ENCODE results near the gene HFE.
"Not testable (repeated sequence)": the region's sequence is repeated elsewhere in the genome, so short reads cannot be mapped to it uniquely, and the experiment has no call there.

The HFE gene

GRCh38 chr6:26115226-26115625 is 28.0 kb downstream of the HFE start:
- DNase-seq (ENCODE audit: extremely low spot score) = no peak
- TF ChIP-seq TARDBP (IDR thresholded peaks at IDR 0.05) = no peak
- TF ChIP-seq LEF1 (IDR thresholded peaks at IDR 0.05; ENCODE audit: borderline replicate concordance) = no peak
- no peak for TF ChIP-seq L3MBTL2 (conservative IDR thresholded peaks at IDR 0.05)
- no peak for TF ChIP-seq FOXM1 (IDR thresholded peaks at IDR 0.05; ENCODE audit: borderline replicate concordance)
- no peak for TF ChIP-seq BHLHE40 (IDR thresholded peaks at IDR 0.05; ENCODE audit: borderline replicate concordance)
- TF ChIP-seq HDGF (IDR thresholded peaks at IDR 0.05; ENCODE audit: borderline replicate concordance) = no peak
- TF ChIP-seq PKNOX1 (IDR thresholded peaks at IDR 0.05) = no peak
- no peak for TF ChIP-seq ARNT (IDR thresholded peaks at IDR 0.05)
- no peak for TF ChIP-seq NFRKB (IDR thresholded peaks at IDR 0.05)
- TF ChIP-seq CTBP1 (IDR thresholded peaks at IDR 0.05; ENCODE audit: borderline replicate concordance) = no peak
- no peak for TF ChIP-seq FOXK2 (IDR thresholded peaks at IDR 0.05)
- POLR2A ChIA-PET = interaction anchor here (1.0 to 1.9 kb wide), 2 partner anchors 9 to 95 kb away, joined by 3 to 5 read pairs; a partner anchor contains a TSS
- CTCF ChIA-PET = no interaction called here

- DNase-seq (ENCODE audit: extremely low spot score) = no peak
- POLR2A ChIA-PET = interaction anchor here (1.9 kb wide), 1 partner anchor 8 kb away, joined by 5 read pairs; a partner anchor contains a TSS
- TF ChIP-seq ZNF384 (IDR thresholded peaks at IDR 0.05) (no peak), SUZ12 (IDR thresholded peaks at IDR 0.05) (no peak), PKNOX1 (IDR thresholded peaks at IDR 0.05) (no peak), ELF4 (IDR thresholded peaks at IDR 0.05) (no peak), LEF1 (IDR thresholded peaks at IDR 0.05; ENCODE audit: borderline replicate concordance) (no peak), TARDBP (IDR thresholded peaks at IDR 0.05) (no peak), SP1 (IDR thresholded peaks at IDR 0.05) (no peak), BHLHE40 (IDR thresholded peaks at IDR 0.05; ENCODE audit: borderline replicate concordance) (no peak), CTBP1 (IDR thresholded peaks at IDR 0.05; ENCODE audit: borderline replicate concordance) (no peak), FOXK2 (IDR thresholded peaks at IDR 0.05) (no peak), FOXA1 (IDR thresholded peaks at IDR 0.05) (no peak), HDGF (IDR thresholded peaks at IDR 0.05; ENCODE audit: borderline replicate concordance) (no peak), L3MBTL2 (conservative IDR thresholded peaks at IDR 0.05) (no peak), NFRKB (IDR thresholded peaks at IDR 0.05) (no peak), FOXM1 (IDR thresholded peaks at IDR 0.05; ENCODE audit: borderline replicate concordance) (no peak), ARNT (IDR thresholded peaks at IDR 0.05) (no peak)
- CTCF ChIA-PET = no interaction called here
Measured at GRCh38 chr6:26116267-26116666, 29.0 kb downstream of the HFE start.

GRCh38 chr6:26118999-26119398 is 31.8 kb downstream of the HFE start:
- DNase-seq (ENCODE audit: extremely low spot score) = no peak
- ChIA-PET CTCF (no interaction called here), POLR2A (interaction anchor here (0.9 to 1.8 kb wide), 6 partner anchors 15 to 99 kb away, joined by 3 to 16 read pairs (median 6); a partner anchor contains a TSS)
- TF ChIP-seq PKNOX1 (IDR thresholded peaks at IDR 0.05) = no peak
- TF ChIP-seq ARNT (IDR thresholded peaks at IDR 0.05) = no peak
- no peak for TF ChIP-seq SUZ12 (IDR thresholded peaks at IDR 0.05)
- TF ChIP-seq CTBP1 (IDR thresholded peaks at IDR 0.05; ENCODE audit: borderline replicate concordance) = no peak
- no peak for TF ChIP-seq TARDBP (IDR thresholded peaks at IDR 0.05)
- TF ChIP-seq BHLHE40 (IDR thresholded peaks at IDR 0.05; ENCODE audit: borderline replicate concordance) = no peak
- TF ChIP-seq ELF4 (IDR thresholded peaks at IDR 0.05) = no peak
- no peak for TF ChIP-seq FOXK2 (IDR thresholded peaks at IDR 0.05)
- TF ChIP-seq HDGF (IDR thresholded peaks at IDR 0.05; ENCODE audit: borderline replicate concordance) = no peak
- no peak for TF ChIP-seq FOXA1 (IDR thresholded peaks at IDR 0.05)
- no peak for TF ChIP-seq LEF1 (IDR thresholded peaks at IDR 0.05; ENCODE audit: borderline replicate concordance)
- TF ChIP-seq FOXM1 (IDR thresholded peaks at IDR 0.05; ENCODE audit: borderline replicate concordance) = no peak
- TF ChIP-seq L3MBTL2 (conservative IDR thresholded peaks at IDR 0.05) = no peak
- TF ChIP-seq NFRKB (IDR thresholded peaks at IDR 0.05) = no peak
- TF ChIP-seq SP1 (IDR thresholded peaks at IDR 0.05) = no peak
- no peak for TF ChIP-seq ZNF384 (IDR thresholded peaks at IDR 0.05)

- CTCF ChIA-PET = not testable (repeated sequence)
- POLR2A ChIA-PET = interaction anchor here (1.6 to 1.8 kb wide), 2 partner anchors 37 to 88 kb away, joined by 7 to 16 read pairs; a partner anchor contains a TSS
Measured at GRCh38 chr6:26120115-26120514, 32.9 kb downstream of the HFE start.

GRCh38 chr6:26120807-26121140 is 33.5 kb downstream of the HFE start:
- TF ChIP-seq CTBP1 (IDR thresholded peaks at IDR 0.05; ENCODE audit: borderline replicate concordance) (no peak), SP1 (IDR thresholded peaks at IDR 0.05) (no peak), ELF4 (IDR thresholded peaks at IDR 0.05) (no peak), FOXK2 (IDR thresholded peaks at IDR 0.05) (no peak), FOXM1 (IDR thresholded peaks at IDR 0.05; ENCODE audit: borderline replicate concordance) (no peak), BHLHE40 (IDR thresholded peaks at IDR 0.05; ENCODE audit: borderline replicate concordance) (no peak), FOXA1 (IDR thresholded peaks at IDR 0.05) (no peak), SUZ12 (IDR thresholded peaks at IDR 0.05) (no peak), HDGF (IDR thresholded peaks at IDR 0.05; ENCODE audit: borderline replicate concordance) (no peak), PKNOX1 (IDR thresholded peaks at IDR 0.05) (no peak), NFRKB (IDR thresholded peaks at IDR 0.05) (no peak), ARNT (IDR thresholded peaks at IDR 0.05) (no peak), ZNF384 (IDR thresholded peaks at IDR 0.05) (no peak), L3MBTL2 (conservative IDR thresholded peaks at IDR 0.05) (no peak), LEF1 (IDR thresholded peaks at IDR 0.05; ENCODE audit: borderline replicate concordance) (no peak), TARDBP (IDR thresholded peaks at IDR 0.05) (no peak)
- DNase-seq (ENCODE audit: extremely low spot score) = no peak
- ChIA-PET CTCF (no interaction called here), POLR2A (no interaction called here)

More at GRCh38 chr6:26120115-26120514, 32.9 kb downstream of the HFE start:
- DNase-seq (ENCODE audit: extremely low spot score) = not testable (repeated sequence)
